ENCODE results near the gene CUX1. TPM values are rescaled to one million over a fixed set of nuclear protein-coding genes. Genes with fewer than 3 reads are reported as not detected.

Gene CUX1
- total RNA-seq, 1 experiment from 2014 or later = 39.6 TPM

GRCh38 chr7:102214477-102215072 is 397.1 kb downstream of the CUX1 start:
- ATAC-seq (no peak), DNase-seq (no peak)
- intact Hi-C loops (cut with micrococcal nuclease) = no loop called here
- Histone ChIP-seq H3K27ac (ENCODE audit: low read length) (no peak overlapping the region), H3K9me3 (ENCODE audit: low read length) (no peaks in the 10 kb centered on the region), H3K36me3 (ENCODE audit: low read depth, low read length) (no peaks in the 10 kb centered on the region), H3K4me3 (ENCODE audit: low read length) (no peak overlapping the region), H3K4me2 (ENCODE audit: low read length) (no peak overlapping the region), H3K9me2 (replicated peaks; ENCODE audit: low read length) (no peaks in the 10 kb centered on the region), H3K4me1 (ENCODE audit: insufficient read depth, low read length) (no peaks in the 10 kb centered on the region), H3K27me3 (ENCODE audit: low read length) (no peaks in the 10 kb centered on the region), H3K9ac (ENCODE audit: low read length) (no peak overlapping the region), H3K79me2 (ENCODE audit: low read length) (no peaks in the 10 kb centered on the region), H4K20me1 (ENCODE audit: low read length) (no peaks in the 10 kb centered on the region), H2AFZ (ENCODE audit: low read length) (no peak overlapping the region), H3F3A (ENCODE audit: low read length, unreplicated experiment) (no peaks in the 10 kb centered on the region)
- CTCF ChIA-PET = no interaction called here
- TF ChIP-seq EZH2 (IDR thresholded peaks at IDR 0.05; ENCODE audit: low read length, unreplicated experiment) = no peak
- no peak for TF ChIP-seq CTCF (conservative IDR thresholded peaks at IDR 0.05; ENCODE audit: low read depth, low read length)
- TF ChIP-seq EZH2phosphoT487 (IDR thresholded peaks at IDR 0.05; ENCODE audit: borderline replicate concordance, low read length) = no peak
- POLR2A ChIA-PET (ENCODE audit: unreplicated experiment) = no interaction called here
- BruUV-seq (replicated peaks) = no TSS peak

- no peak overlapping the region for H3K27ac ChIP-seq (ENCODE audit: low read length)
- no peaks in the 10 kb centered on the region for H3K9me3 ChIP-seq (ENCODE audit: low read length)
- ChIA-PET POLR2A (ENCODE audit: unreplicated experiment) (no interaction called here), CTCF (no interaction called here)
- intact Hi-C loops (cut with micrococcal nuclease) = no loop called here
- ATAC-seq = no peak
- no peak overlapping the region for H2AFZ ChIP-seq (ENCODE audit: low read length)
- H3K9me2 ChIP-seq (replicated peaks; ENCODE audit: low read length) = no peaks in the 10 kb centered on the region
- no peak for DNase-seq
- H3K4me3 ChIP-seq (ENCODE audit: low read length) = no peak overlapping the region
- H3F3A ChIP-seq (ENCODE audit: low read length, unreplicated experiment) = no peaks in the 10 kb centered on the region
- H3K27me3 ChIP-seq (ENCODE audit: low read length) = no peaks in the 10 kb centered on the region
- TF ChIP-seq EZH2 (IDR thresholded peaks at IDR 0.05; ENCODE audit: low read length, unreplicated experiment) (no peak), CTCF (conservative IDR thresholded peaks at IDR 0.05; ENCODE audit: low read depth, low read length) (no peak), EZH2phosphoT487 (IDR thresholded peaks at IDR 0.05; ENCODE audit: borderline replicate concordance, low read length) (no peak)
- H4K20me1 ChIP-seq (ENCODE audit: low read length) = no peaks in the 10 kb centered on the region
- H3K9ac ChIP-seq (ENCODE audit: low read length) = no peak overlapping the region
- BruUV-seq (replicated peaks) = no TSS peak
- no peaks in the 10 kb centered on the region for H3K36me3 ChIP-seq (ENCODE audit: low read depth, low read length)
- no peak overlapping the region for H3K4me2 ChIP-seq (ENCODE audit: low read length)
- no peaks in the 10 kb centered on the region for H3K4me1 ChIP-seq (ENCODE audit: insufficient read depth, low read length)
- no peaks in the 10 kb centered on the region for H3K79me2 ChIP-seq (ENCODE audit: low read length)
These were observed 397.8 kb downstream of the CUX1 start for GRCh38 chr7:102215256-102215655.

GRCh38 chr7:102215711-102216110 is 398.3 kb downstream of the CUX1 start:
- Histone ChIP-seq H3K27me3 (ENCODE audit: low read length) (no peaks in the 10 kb centered on the region), H3K4me1 (ENCODE audit: insufficient read depth, low read length) (peaks cover under 1% of the 10 kb centered on the region; the same call in 1 of the 2 replicates), H3K9me2 (replicated peaks; ENCODE audit: low read length) (no peaks in the 10 kb centered on the region), H3K9me3 (ENCODE audit: low read length) (no peaks in the 10 kb centered on the region), H3K9ac (ENCODE audit: low read length) (no peak overlapping the region), H4K20me1 (ENCODE audit: low read length) (no peaks in the 10 kb centered on the region), H3K79me2 (ENCODE audit: low read length) (no peaks in the 10 kb centered on the region), H3K4me3 (ENCODE audit: low read length) (no peak overlapping the region), H3K4me2 (ENCODE audit: low read length) (no peak overlapping the region), H3F3A (ENCODE audit: low read length, unreplicated experiment) (no peaks in the 10 kb centered on the region), H3K36me3 (ENCODE audit: low read depth, low read length) (no peaks in the 10 kb centered on the region), H2AFZ (ENCODE audit: low read length) (no peak overlapping the region), H3K27ac (ENCODE audit: low read length) (no peak overlapping the region)
- TF ChIP-seq EZH2phosphoT487 (IDR thresholded peaks at IDR 0.05; ENCODE audit: borderline replicate concordance, low read length) (no peak), EZH2 (IDR thresholded peaks at IDR 0.05; ENCODE audit: low read length, unreplicated experiment) (no peak), CTCF (conservative IDR thresholded peaks at IDR 0.05; ENCODE audit: low read depth, low read length) (no peak)
- intact Hi-C loops (cut with micrococcal nuclease) = no loop called here
- POLR2A ChIA-PET (ENCODE audit: unreplicated experiment) = no interaction called here
- CTCF ChIA-PET = no interaction called here
- DNase-seq (no peak), ATAC-seq (no peak)
- BruUV-seq (replicated peaks) = no TSS peak
